A673 (cell line): ENCODE data around the gene MSH3.
"Not testable (repeated sequence)": the region's sequence is repeated elsewhere in the genome, so short reads cannot be mapped to it uniquely, and the experiment has no call there.

Experiments
- CTCF ChIP-seq: fragments of 300-800, 200-600 bp; sonication (generic); conservative IDR thresholded peaks from 2 replicates; pipeline ENCODE4 v1.5.1; 2017; ENCODE audit warnings: low read depth, mild to moderate bottlenecking, antibody characterized with exemption, low read length, moderate library complexity, mixed read lengths
- EZH2 ChIP-seq: fragments of 200-600 bp; sonication (generic); IDR thresholded peaks from 2 replicates; pipeline ENCODE4 v1.6.1; 2017; ENCODE audit warnings: borderline replicate concordance, low read depth, mild to moderate bottlenecking, mixed read lengths, antibody characterized with exemption, low read length; ENCODE audit not compliant: poor library complexity, severe bottlenecking

- TF ChIP-seq CTCF, EZH2: not testable (repeated sequence)
These were observed 86.0 kb downstream of the MSH3 start for GRCh38 chr5:80740488-80740887.
